Tibial artery (tissue), 4 donors: ENCODE data around the gene GALNT7.

ENCODE experiments used
- DNase-seq, 2 donors: peaks; one replicate each; pipeline ENCODE4 v3.0.0-alpha.2; 2019
- H3K27ac ChIP-seq, 2 donors: fragments of 200-600 bp; sonication (generic) in 1 of 2; 1 replicate in 1 of 2; 2 replicates in 1 of 2; pipeline ENCODE4 v1.5.1; 2018 to 2019; ENCODE audit warnings: mild to moderate bottlenecking in 1 of 2
- H3K27me3 ChIP-seq, 2 donors: fragments of 200-600 bp; sonication (generic) in 1 of 2; one replicate each; pipeline versions ENCODE4 v1.5.1 to v1.6.0; 2016 to 2019
- H3K36me3 ChIP-seq, 3 donors: fragments of 200-600 bp; sonication (generic) in 2 of 3; one replicate each; pipeline ENCODE4 v1.5.1; 2016 to 2019; ENCODE audit warnings: mild to moderate bottlenecking in 2 of 3
- H3K4me1 ChIP-seq, 4 donors: fragments of 200-600 bp; sonication (generic) in 2 of 4; 1 replicate in 3 of 4; 2 replicates in 1 of 4; pipeline ENCODE4 v1.5.1; 2016 to 2019
- H3K4me3 ChIP-seq, 2 donors: fragments of 200-600 bp; sonication (generic) in 1 of 2; 1 replicate in 1 of 2; 2 replicates in 1 of 2; pipeline ENCODE4 v1.5.1; 2018 to 2019; ENCODE audit warnings: mild to moderate bottlenecking in 2 of 2
- H3K9me3 ChIP-seq, 3 donors: fragments of 200-600 bp; sonication (generic) in 1 of 3; one replicate each; pipeline ENCODE4 v1.5.1; 2016 to 2019
- intact Hi-C: fragments of 100-400 bp; cut with DNase I; formaldehyde crosslinking; loops from one replicate; pipeline ENCODE4 v1.15.0; 2023; ENCODE audit warnings: low total_unique reads
- TF ChIP-seq, protein P1 (sequence below), 2 experiments: fragments of 200-600 bp in 1 of 2; fragments of 450-650 bp in 1 of 2; IDR thresholded peaks; one replicate each; pipeline ENCODE4 v1.5.1; 2017 to 2019; ENCODE audit warnings: antibody characterized with exemption in 2 of 2, mild to moderate bottlenecking in 1 of 2, moderate library complexity in 1 of 2

Gene GALNT7

DNA sequence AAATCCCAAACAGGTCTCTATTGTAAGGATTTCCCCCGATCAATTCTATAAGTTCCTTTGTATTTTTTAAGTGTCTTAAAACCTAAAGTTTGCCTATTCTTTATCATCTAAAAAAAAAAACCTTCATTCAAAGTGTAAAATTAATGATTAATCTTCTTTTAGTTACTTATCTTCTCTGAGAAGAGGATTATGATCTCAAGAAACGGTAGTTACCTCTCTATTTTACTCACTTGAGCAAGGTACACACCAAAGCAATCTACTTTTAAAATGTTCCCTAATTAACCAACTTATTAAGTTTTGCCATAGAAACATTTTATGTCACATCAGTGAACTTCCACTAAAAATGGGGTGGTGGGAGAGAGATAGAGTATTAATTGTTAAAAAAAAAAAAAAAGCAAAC is 15.2 kb upstream of the GALNT7 start:
- Histone ChIP-seq H3K4me1 (no peaks in the 10 kb centered on the region), H3K27ac (no peak overlapping the region), H3K4me3 (no peak overlapping the region), H3K27me3 (no peaks in the 10 kb centered on the region), H3K36me3 (no peaks in the 10 kb centered on the region), H3K9me3 (no peaks in the 10 kb centered on the region)
- TF ChIP-seq, protein P1, sequence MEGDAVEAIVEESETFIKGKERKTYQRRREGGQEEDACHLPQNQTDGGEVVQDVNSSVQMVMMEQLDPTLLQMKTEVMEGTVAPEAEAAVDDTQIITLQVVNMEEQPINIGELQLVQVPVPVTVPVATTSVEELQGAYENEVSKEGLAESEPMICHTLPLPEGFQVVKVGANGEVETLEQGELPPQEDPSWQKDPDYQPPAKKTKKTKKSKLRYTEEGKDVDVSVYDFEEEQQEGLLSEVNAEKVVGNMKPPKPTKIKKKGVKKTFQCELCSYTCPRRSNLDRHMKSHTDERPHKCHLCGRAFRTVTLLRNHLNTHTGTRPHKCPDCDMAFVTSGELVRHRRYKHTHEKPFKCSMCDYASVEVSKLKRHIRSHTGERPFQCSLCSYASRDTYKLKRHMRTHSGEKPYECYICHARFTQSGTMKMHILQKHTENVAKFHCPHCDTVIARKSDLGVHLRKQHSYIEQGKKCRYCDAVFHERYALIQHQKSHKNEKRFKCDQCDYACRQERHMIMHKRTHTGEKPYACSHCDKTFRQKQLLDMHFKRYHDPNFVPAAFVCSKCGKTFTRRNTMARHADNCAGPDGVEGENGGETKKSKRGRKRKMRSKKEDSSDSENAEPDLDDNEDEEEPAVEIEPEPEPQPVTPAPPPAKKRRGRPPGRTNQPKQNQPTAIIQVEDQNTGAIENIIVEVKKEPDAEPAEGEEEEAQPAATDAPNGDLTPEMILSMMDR (IDR thresholded peaks at IDR 0.05), result no peak
- intact Hi-C loops, result no loop called here
- DNase-seq, result no peak

DNA sequence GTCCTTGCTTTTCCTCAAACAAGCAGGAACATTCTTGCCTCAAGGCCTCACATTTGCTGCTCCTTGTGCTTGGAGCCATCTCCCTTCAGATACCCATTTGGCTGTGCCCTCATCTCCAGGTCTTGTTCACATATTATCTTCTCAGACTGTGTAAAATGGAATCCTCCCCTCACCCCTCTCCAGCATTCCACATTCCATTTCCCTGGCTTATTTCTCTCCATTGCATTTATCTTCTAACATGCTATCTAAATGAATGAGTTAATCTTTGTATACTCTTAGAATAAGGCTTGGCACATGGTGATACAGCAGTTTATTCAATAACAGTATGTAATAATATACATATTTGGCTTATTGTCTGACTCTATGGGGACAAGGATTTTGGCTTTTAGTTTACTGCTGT is 8.8 kb upstream of the GALNT7 start:
- H3K4me3 ChIP-seq, result no peak overlapping the region
- TF ChIP-seq, protein P1 (IDR thresholded peaks at IDR 0.05), result no peak
- no peaks in the 10 kb centered on the region for H3K27me3 ChIP-seq
- intact Hi-C loops, result loop anchor here (10.0 kb wide), 1 partner anchor 145 kb away; no protein-coding TSS in a partner anchor
- no peaks in the 10 kb centered on the region for H3K36me3 ChIP-seq
- H3K9me3 ChIP-seq, result no peaks in the 10 kb centered on the region
- no peak for DNase-seq
- no peak overlapping the region for H3K27ac ChIP-seq
- H3K4me1 ChIP-seq, result no peaks in the 10 kb centered on the region

DNA sequence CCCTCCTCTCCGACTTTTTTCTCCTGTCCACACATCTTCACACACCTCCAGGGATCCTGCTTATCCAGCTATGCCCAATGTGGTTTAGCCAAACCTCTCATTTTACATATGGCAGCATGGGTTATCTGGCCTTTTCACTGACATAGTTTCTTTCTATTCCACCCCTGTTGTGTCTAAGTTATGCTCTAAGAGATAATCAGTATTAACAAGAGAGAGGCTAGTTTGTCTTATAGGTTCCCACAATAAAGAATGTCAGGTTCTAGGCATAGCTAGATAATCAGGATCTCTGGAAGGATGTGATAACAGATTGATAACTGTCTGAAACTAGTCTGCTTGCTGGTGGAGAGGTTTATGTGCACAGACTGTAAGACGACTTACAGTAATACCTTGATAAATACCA is 7.7 kb upstream of the GALNT7 start:
- DNase-seq, result no peak
- TF ChIP-seq, protein P1 (IDR thresholded peaks at IDR 0.05), result no peak
- no peaks in the 10 kb centered on the region for H3K4me1 ChIP-seq
- H3K4me3 ChIP-seq, result no peak overlapping the region
- H3K9me3 ChIP-seq, result no peaks in the 10 kb centered on the region
- no peaks in the 10 kb centered on the region for H3K36me3 ChIP-seq
- intact Hi-C loops, result loop anchor here (10.0 kb wide), 1 partner anchor 146 kb away; no protein-coding TSS in a partner anchor
- H3K27me3 ChIP-seq, result no peaks in the 10 kb centered on the region
- no peak overlapping the region for H3K27ac ChIP-seq

DNA sequence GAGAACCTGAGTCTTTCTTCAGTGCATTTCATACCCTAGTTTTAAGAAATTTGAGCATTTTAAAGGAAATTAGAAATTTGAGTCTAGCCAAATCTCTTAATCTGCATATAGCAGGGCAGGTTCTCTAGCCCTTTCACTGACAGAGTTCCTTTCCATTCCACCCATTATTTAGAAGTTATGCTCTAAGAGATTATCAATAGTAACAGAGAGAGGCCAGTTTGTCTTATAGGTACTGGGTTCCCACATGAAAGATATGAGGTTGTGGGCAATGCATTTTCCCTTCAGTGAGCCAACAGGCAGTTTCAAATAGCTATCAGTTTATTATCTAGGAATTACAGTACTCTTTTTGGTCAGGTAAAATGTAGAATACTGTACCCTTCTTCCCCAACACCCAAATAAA is 7.3 kb upstream of the GALNT7 start:
- H3K4me1 ChIP-seq, result no peaks in the 10 kb centered on the region
- no peaks in the 10 kb centered on the region for H3K36me3 ChIP-seq
- no peaks in the 10 kb centered on the region for H3K27me3 ChIP-seq
- no peak overlapping the region for H3K4me3 ChIP-seq
- TF ChIP-seq, protein P1 (IDR thresholded peaks at IDR 0.05), result no peak
- H3K9me3 ChIP-seq, result no peaks in the 10 kb centered on the region
- no peak for DNase-seq
- no peak overlapping the region for H3K27ac ChIP-seq
- intact Hi-C loops, result loop anchor here (10.0 kb wide), 1 partner anchor 147 kb away; no protein-coding TSS in a partner anchor

DNA sequence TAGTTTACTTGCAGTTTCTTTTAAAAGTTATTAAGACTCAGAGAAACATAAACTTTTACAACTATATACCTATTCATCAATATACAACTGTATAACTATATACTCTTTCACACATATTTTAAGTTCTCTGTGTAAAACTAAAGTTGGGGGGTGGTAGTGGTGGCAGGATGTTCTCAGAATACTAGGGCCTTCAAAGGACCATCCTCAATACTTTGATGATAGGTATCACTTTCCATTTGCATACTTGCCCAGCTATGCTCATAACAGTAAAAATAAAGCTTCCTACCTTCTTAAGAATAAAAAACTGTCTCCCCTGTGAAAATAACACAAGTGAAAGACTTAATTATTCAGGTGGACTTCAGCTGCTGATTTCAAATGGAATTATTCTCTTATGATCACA is 2.9 kb upstream of the GALNT7 start:
- TF ChIP-seq, protein P1 (IDR thresholded peaks at IDR 0.05), result no peak
- H3K27ac ChIP-seq, result no peak overlapping the region
- no peaks in the 10 kb centered on the region for H3K36me3 ChIP-seq
- DNase-seq, result no peak
- H3K9me3 ChIP-seq, result no peaks in the 10 kb centered on the region
- no peaks in the 10 kb centered on the region for H3K27me3 ChIP-seq
- intact Hi-C loops, result loop anchor here (10.0 kb wide), 1 partner anchor 151 kb away; no protein-coding TSS in a partner anchor
- no peak overlapping the region for H3K4me3 ChIP-seq
- peaks cover 0 to 10% (median 5%) of the 10 kb centered on the region in 4 donors for H3K4me1 ChIP-seq

DNA sequence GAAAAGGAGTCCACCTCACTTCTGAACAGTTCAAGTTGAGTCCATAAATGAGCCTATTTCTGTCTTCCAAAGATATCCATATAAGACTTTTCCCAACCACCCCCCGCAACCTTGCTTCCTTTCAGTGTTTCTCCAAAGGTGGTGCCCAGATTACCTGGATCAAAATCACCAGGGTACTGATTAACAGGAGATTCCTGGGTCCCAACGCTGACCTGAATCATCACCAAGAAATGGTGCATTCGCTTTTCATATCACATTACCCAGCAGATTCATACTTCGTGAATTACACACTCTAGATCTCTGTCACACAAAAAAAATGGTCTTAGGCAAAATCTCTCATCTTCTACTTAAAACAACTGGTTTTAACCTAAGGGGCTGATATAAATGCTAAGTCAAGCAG is 2.1 kb upstream of the GALNT7 start:
- H3K9me3 ChIP-seq, result no peaks in the 10 kb centered on the region
- peaks cover 0 to 18% (median 10%) of the 10 kb centered on the region in 4 donors for H3K4me1 ChIP-seq
- intact Hi-C loops, result loop anchor here (10.0 kb wide), 1 partner anchor 152 kb away; no protein-coding TSS in a partner anchor
- no peak overlapping the region for H3K4me3 ChIP-seq
- H3K27me3 ChIP-seq, result no peaks in the 10 kb centered on the region
- TF ChIP-seq, protein P1 (IDR thresholded peaks at IDR 0.05), result no peak
- H3K27ac ChIP-seq, result no peak overlapping the region
- no peak for DNase-seq
- H3K36me3 ChIP-seq, result no peaks in the 10 kb centered on the region
